Trophoblast cell (in vitro differentiated cells and primary cell): ENCODE results near the gene HEPN1.

Experiments
- DNase-seq, 2 donors: peaks; one replicate each; pipeline ENCODE4 v3.0.0-alpha.2; 2016
- H2AFZ ChIP-seq: 2 replicates; pipeline ENCODE4 v1.6.1; 2013; ENCODE audit warnings: low read length, moderate library complexity, mild to moderate bottlenecking; ENCODE audit not compliant: insufficient read depth, poor library complexity
- H2AK5ac ChIP-seq: 2 replicates; pipeline ENCODE4 v1.6.1; 2013; ENCODE audit warnings: mild to moderate bottlenecking, low read length
- H2BK120ac ChIP-seq: 2 replicates; pipeline ENCODE4 v1.6.1; 2013; ENCODE audit warnings: low read length, mild to moderate bottlenecking, moderate library complexity; ENCODE audit not compliant: insufficient read depth, poor library complexity
- H2BK12ac ChIP-seq: 2 replicates; pipeline ENCODE4 v1.6.1; 2013; ENCODE audit warnings: mild to moderate bottlenecking, low read length, moderate library complexity
- H2BK5ac ChIP-seq: 2 replicates; pipeline ENCODE4 v1.6.1; 2013; ENCODE audit warnings: low read length, low read depth, moderate library complexity, mild to moderate bottlenecking; ENCODE audit not compliant: poor library complexity
- H3K14ac ChIP-seq: 2 replicates; pipeline ENCODE4 v1.6.1; 2013; ENCODE audit warnings: mild to moderate bottlenecking, low read length
- H3K18ac ChIP-seq: 2 replicates; pipeline ENCODE4 v1.6.1; 2013; ENCODE audit warnings: mild to moderate bottlenecking, low read length
- H3K23ac ChIP-seq: 2 replicates; pipeline ENCODE4 v1.6.1; 2013; ENCODE audit warnings: low read length
- H3K27ac ChIP-seq: 2 replicates; pipeline ENCODE4 v1.5.1; 2013; ENCODE audit warnings: low read depth, mild to moderate bottlenecking, inconsistent platforms, low read length, moderate library complexity
- H3K27me3 ChIP-seq: 2 replicates; pipeline ENCODE4 v1.6.1; 2013; ENCODE audit warnings: inconsistent platforms, mild to moderate bottlenecking, low read length, moderate library complexity; ENCODE audit not compliant: insufficient read depth
- H3K36me3 ChIP-seq, 2 experiments: 1 replicate in 1 of 2; 2 replicates in 1 of 2; pipeline ENCODE4 v1.6.1; 2013; ENCODE audit warnings: low read length in 2 of 2, mild to moderate bottlenecking in 2 of 2, moderate library complexity in 1 of 2; ENCODE audit not compliant: insufficient read depth in 2 of 2, control insufficient read depth in 1 of 2
- H3K4ac ChIP-seq: 2 replicates; pipeline ENCODE4 v1.6.1; 2013; ENCODE audit warnings: low read depth, mild to moderate bottlenecking, low read length, moderate library complexity
- H3K4me1 ChIP-seq, 2 experiments: 1 replicate in 1 of 2; 2 replicates in 1 of 2; pipeline ENCODE4 v1.6.1; 2013; ENCODE audit warnings: low read length in 2 of 2, mild to moderate bottlenecking in 2 of 2, moderate library complexity in 1 of 2; ENCODE audit not compliant: insufficient read depth in 2 of 2, control insufficient read depth in 1 of 2
- H3K4me2 ChIP-seq: 2 replicates; pipeline ENCODE4 v1.6.1; 2013; ENCODE audit warnings: inconsistent platforms, mild to moderate bottlenecking, low read length, moderate library complexity
- H3K4me3 ChIP-seq: 2 replicates; pipeline ENCODE4 v1.5.1; 2013; ENCODE audit warnings: mild to moderate bottlenecking, low read depth, low read length, inconsistent platforms
- H3K79me1 ChIP-seq: one replicate; pipeline ENCODE4 v1.6.1; 2013; ENCODE audit warnings: low read length
- H3K79me2 ChIP-seq: 2 replicates; pipeline ENCODE4 v1.6.1; 2013; ENCODE audit warnings: low read length, mild to moderate bottlenecking; ENCODE audit not compliant: control insufficient read depth, insufficient read depth, poor library complexity
- H3K9ac ChIP-seq: 2 replicates; pipeline ENCODE4 v1.6.1; 2013; ENCODE audit warnings: mild to moderate bottlenecking, low read length
- H3K9me3 ChIP-seq: 2 replicates; pipeline ENCODE4 v1.6.1; 2013; ENCODE audit warnings: low read depth, mild to moderate bottlenecking, control low read depth, inconsistent platforms, low read length; ENCODE audit not compliant: insufficient read depth
- H4K12ac ChIP-seq: 2 replicates; pipeline ENCODE4 v1.6.1; 2013; ENCODE audit warnings: low read depth, mild to moderate bottlenecking, low read length, moderate library complexity
- H4K8ac ChIP-seq: 2 replicates; pipeline ENCODE4 v1.6.1; 2013; ENCODE audit warnings: low read depth, mild to moderate bottlenecking, low read length, moderate library complexity
- H4K91ac ChIP-seq: one replicate; pipeline ENCODE4 v1.6.1; 2013; ENCODE audit warnings: low read depth, mild to moderate bottlenecking, low read length, moderate library complexity
- WGBS: extraction: QIAGEN DNeasy Blood & Tissue Kit; methylation state at CpG from one replicate; pipeline ENCODE4 v1.1.7; 2013; ENCODE audit warnings: missing lambda C conversion rate; ENCODE audit not compliant: insufficient read length, insufficient coverage; ENCODE audit errors: extremely low coverage; 5-methylcytosine and 5-hydroxymethylcytosine counted together

HEPN1 gene

GRCh38 chr11:124928942-124929665 is 10.1 kb downstream of the HEPN1 start:
- H4K91ac ChIP-seq = no peak overlapping the region
- H2BK5ac ChIP-seq = no peak overlapping the region
- H3K36me3 ChIP-seq = no peaks in the 10 kb centered on the region
- H3K9ac ChIP-seq = no peak overlapping the region
- H4K12ac ChIP-seq = no peak overlapping the region
- no peak overlapping the region for H3K23ac ChIP-seq
- H3K18ac ChIP-seq = no peak overlapping the region
- H2BK120ac ChIP-seq = no peak overlapping the region
- no peaks in the 10 kb centered on the region for H3K79me1 ChIP-seq
- H2AK5ac ChIP-seq = no peak overlapping the region
- H2AFZ ChIP-seq = no peak overlapping the region
- H4K8ac ChIP-seq = no peak overlapping the region
- no peak overlapping the region for H2BK12ac ChIP-seq
- H3K79me2 ChIP-seq = no peaks in the 10 kb centered on the region
- H3K14ac ChIP-seq = no peak overlapping the region
- no peaks in the 10 kb centered on the region for H3K4me1 ChIP-seq
- H3K4ac ChIP-seq = no peak overlapping the region
- H3K9me3 ChIP-seq = no peaks in the 10 kb centered on the region
- H3K27ac ChIP-seq = no peak overlapping the region
- H3K4me3 ChIP-seq = no peak overlapping the region
- no CpG with 5 or more reads among the region's 4 CpGs for WGBS
- DNase-seq = no peak
- no peak overlapping the region for H3K4me2 ChIP-seq
- no peaks in the 10 kb centered on the region for H3K27me3 ChIP-seq

DNA sequence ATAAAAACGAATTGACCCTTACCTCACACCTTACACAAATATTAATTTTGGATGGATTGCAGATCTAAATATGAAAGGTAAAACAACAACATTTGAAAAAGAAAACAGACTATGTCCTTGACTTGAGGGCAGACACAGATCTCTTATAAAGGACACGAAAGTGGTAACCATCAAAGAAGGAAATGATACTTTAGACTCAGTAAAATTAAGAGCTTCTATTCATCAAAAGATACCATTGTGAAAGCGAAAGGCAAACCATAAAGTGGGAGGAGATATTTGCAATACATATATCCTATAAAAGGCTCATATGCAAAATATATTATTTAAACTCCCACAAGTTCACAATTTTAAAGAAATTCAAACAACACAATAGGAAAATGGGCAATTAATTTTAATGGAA is 11.7 kb downstream of the HEPN1 start:
- Histone ChIP-seq H3K4me3 (no peak overlapping the region), H3K27me3 (no peaks in the 10 kb centered on the region), H2BK120ac (no peak overlapping the region), H4K12ac (no peak overlapping the region), H3K18ac (no peak overlapping the region), H2BK5ac (no peak overlapping the region), H2BK12ac (no peak overlapping the region), H3K9me3 (peaks cover 2% of the 10 kb centered on the region), H3K27ac (no peak overlapping the region), H3K79me2 (no peaks in the 10 kb centered on the region), H3K4me1 (no peaks in the 10 kb centered on the region), H2AK5ac (no peak overlapping the region), H2AFZ (no peak overlapping the region), H3K9ac (no peak overlapping the region), H3K23ac (no peak overlapping the region), H3K4ac (no peak overlapping the region), H3K4me2 (no peak overlapping the region), H4K8ac (no peak overlapping the region), H3K79me1 (no peaks in the 10 kb centered on the region), H3K14ac (no peak overlapping the region), H3K36me3 (no peaks in the 10 kb centered on the region), H4K91ac (no peak overlapping the region)
- no peak for DNase-seq
- no CpG with 5 or more reads among the region's 3 CpGs for WGBS

- H4K8ac ChIP-seq = no peak overlapping the region
- no peak overlapping the region for H2BK12ac ChIP-seq
- no CpG with 5 or more reads among the region's 4 CpGs for WGBS
- H3K4me1 ChIP-seq = peaks cover 0 to 3% of the 10 kb centered on the region in 2 experiments
- H3K18ac ChIP-seq = no peak overlapping the region
- no peak overlapping the region for H3K23ac ChIP-seq
- no peak overlapping the region for H3K27ac ChIP-seq
- no peaks in the 10 kb centered on the region for H3K27me3 ChIP-seq
- no peak overlapping the region for H3K4me2 ChIP-seq
- H2AFZ ChIP-seq = no peak overlapping the region
- H2AK5ac ChIP-seq = no peak overlapping the region
- H2BK5ac ChIP-seq = no peak overlapping the region
- H3K9ac ChIP-seq = no peak overlapping the region
- H3K4ac ChIP-seq = no peak overlapping the region
- no peak overlapping the region for H3K14ac ChIP-seq
- no peaks in the 10 kb centered on the region for H3K79me1 ChIP-seq
- no peak overlapping the region for H3K4me3 ChIP-seq
- no peak overlapping the region for H4K91ac ChIP-seq
- no peak for DNase-seq
- peaks cover 2% of the 10 kb centered on the region for H3K9me3 ChIP-seq
- H4K12ac ChIP-seq = no peak overlapping the region
- H2BK120ac ChIP-seq = no peak overlapping the region
- H3K79me2 ChIP-seq = no peaks in the 10 kb centered on the region
- H3K36me3 ChIP-seq = no peaks in the 10 kb centered on the region
Measured at GRCh38 chr11:124934862-124935547, 16.0 kb downstream of the HEPN1 start.

DNA sequence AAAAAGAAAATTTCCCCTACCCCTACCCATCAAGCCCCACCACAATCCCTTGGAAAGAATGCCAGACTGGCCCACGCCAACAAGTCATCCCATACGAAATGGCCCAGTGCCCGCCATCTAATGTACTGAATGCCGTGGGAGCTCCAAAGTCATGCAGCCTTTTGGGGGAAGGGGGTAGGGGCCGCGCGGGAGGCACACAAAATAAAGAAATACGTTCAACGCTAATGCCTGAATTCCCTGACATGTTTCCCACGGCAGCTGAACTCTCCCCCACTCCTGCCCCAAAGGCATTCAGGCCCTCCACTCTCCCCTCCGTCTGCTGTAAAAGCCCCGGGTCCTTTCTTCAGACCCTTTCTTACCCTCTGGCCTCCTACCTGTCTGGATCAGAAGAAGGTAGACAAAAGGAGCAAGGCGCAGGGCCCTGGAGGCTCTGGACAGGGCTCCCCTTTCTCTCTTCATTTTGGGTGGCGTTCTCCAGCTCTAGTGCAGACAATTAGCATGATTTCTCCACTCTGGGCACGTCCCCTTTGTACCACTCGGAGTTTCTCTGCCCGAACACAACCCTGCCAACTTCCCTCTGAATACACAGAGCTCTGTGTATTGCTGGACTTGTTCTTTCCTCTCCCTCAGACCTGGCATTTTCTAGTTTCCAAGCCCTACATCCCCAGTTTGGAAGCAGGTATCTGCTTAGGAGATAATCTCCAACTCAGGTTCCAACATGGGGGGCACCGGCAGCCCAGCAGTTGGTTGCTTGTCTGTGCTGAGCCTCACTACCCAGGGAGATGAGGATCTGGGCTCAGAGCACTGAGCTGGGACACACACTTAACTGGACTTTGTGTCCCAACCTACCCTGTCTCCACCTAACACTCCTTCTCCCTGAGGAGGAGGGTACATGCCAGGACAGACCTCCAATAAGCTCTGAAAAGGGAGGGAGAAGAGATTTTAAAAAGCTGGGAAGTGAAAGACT is 16.8 kb downstream of the HEPN1 start, which contains the start of gene HEPACAM:
Gene HEPACAM (minus strand): TSS at position 500 of the 967 bp plus-strand sequence. CDS start 41 bp downstream, at position 459.
- Histone ChIP-seq H3K27me3 (no peaks in the 10 kb centered on the region), H2BK5ac (no peak within 1 kb of the TSS), H2AFZ (no peak within 1 kb of the TSS), H2BK12ac (no peak within 1 kb of the TSS), H4K91ac (no peak within 1 kb of the TSS), H4K12ac (no peak within 1 kb of the TSS), H3K36me3 (no peaks in the 10 kb centered on the region), H3K4me1 (peaks cover 0 to 3% of the 10 kb centered on the region in 2 experiments), H3K27ac (no peak within 1 kb of the TSS), H3K9ac (no peak within 1 kb of the TSS), H3K79me2 (no peaks in the 10 kb centered on the region), H3K9me3 (peaks cover 2% of the 10 kb centered on the region), H3K18ac (no peak within 1 kb of the TSS), H2AK5ac (no peak within 1 kb of the TSS), H3K4ac (no peak within 1 kb of the TSS), H4K8ac (no peak within 1 kb of the TSS), H3K79me1 (no peaks in the 10 kb centered on the region), H3K4me2 (no peak within 1 kb of the TSS), H3K23ac (no peak within 1 kb of the TSS), H2BK120ac (no peak within 1 kb of the TSS), H3K4me3 (no peak within 1 kb of the TSS), H3K14ac (no peak within 1 kb of the TSS)
- no CpG with 5 or more reads among the region's 18 CpGs for WGBS
- no peak for DNase-seq
